Right atrium auricular region (tissue), 2 donors: Measurements from ENCODE around the gene CLEC3A. TPM values are rescaled to one million over a fixed set of nuclear protein-coding genes. Genes with fewer than 3 reads are reported as not detected.
"Not testable (repeated sequence)": the region's sequence is repeated elsewhere in the genome, so short reads cannot be mapped to it uniquely, and the experiment has no call there.

Experiments used
- DNase-seq: peaks from one replicate; pipeline ENCODE4 v3.0.0-alpha.2; 2019; ENCODE audit warnings: low spot score
- H3K27ac ChIP-seq, 2 donors: fragments of 200-600 bp; sonication (generic); 1 replicate in 1 of 2; 2 replicates in 1 of 2; pipeline ENCODE4 v1.5.1; 2016 to 2019
- H3K27me3 ChIP-seq, 2 donors: fragments of 200-600 bp; sonication (generic); one replicate each; pipeline versions ENCODE4 v1.5.1 to v1.6.0; 2017 to 2019
- H3K36me3 ChIP-seq: fragments of 200-600 bp; sonication (generic); one replicate; pipeline ENCODE4 v1.5.1; 2016
- H3K4me1 ChIP-seq, 2 donors: fragments of 200-600 bp; sonication (generic); one replicate each; pipeline versions ENCODE4 v1.5.1 to v1.6.0; 2017 to 2019
- H3K4me3 ChIP-seq, 2 donors: fragments of 200-600 bp; sonication (generic); 1 replicate in 1 of 2; 2 replicates in 1 of 2; pipeline ENCODE4 v1.5.1; 2017 to 2019; ENCODE audit warnings: mild to moderate bottlenecking in 1 of 2, moderate library complexity in 1 of 2
- H3K9me3 ChIP-seq, 2 donors: fragments of 200-600 bp; sonication (generic); one replicate each; pipeline ENCODE4 v1.5.1; 2019
- total RNA-seq, 2 donors: library from RNA; depleted of rRNA; stranded (reverse); fragments of >200 nt; gene quantifications; one replicate each; pipeline ENCODE4 v1.1.0, GENCODE V29; 2016
- TF ChIP-seq, protein P1 (sequence below), 2 donors: fragments of 200-600 bp; sonication (generic); IDR thresholded peaks; one replicate each; pipeline ENCODE4 v1.5.1; 2019; ENCODE audit warnings: antibody characterized with exemption in 2 of 2

Gene CLEC3A
- total RNA-seq, 2 donors from 2014 or later, result not detected

DNA sequence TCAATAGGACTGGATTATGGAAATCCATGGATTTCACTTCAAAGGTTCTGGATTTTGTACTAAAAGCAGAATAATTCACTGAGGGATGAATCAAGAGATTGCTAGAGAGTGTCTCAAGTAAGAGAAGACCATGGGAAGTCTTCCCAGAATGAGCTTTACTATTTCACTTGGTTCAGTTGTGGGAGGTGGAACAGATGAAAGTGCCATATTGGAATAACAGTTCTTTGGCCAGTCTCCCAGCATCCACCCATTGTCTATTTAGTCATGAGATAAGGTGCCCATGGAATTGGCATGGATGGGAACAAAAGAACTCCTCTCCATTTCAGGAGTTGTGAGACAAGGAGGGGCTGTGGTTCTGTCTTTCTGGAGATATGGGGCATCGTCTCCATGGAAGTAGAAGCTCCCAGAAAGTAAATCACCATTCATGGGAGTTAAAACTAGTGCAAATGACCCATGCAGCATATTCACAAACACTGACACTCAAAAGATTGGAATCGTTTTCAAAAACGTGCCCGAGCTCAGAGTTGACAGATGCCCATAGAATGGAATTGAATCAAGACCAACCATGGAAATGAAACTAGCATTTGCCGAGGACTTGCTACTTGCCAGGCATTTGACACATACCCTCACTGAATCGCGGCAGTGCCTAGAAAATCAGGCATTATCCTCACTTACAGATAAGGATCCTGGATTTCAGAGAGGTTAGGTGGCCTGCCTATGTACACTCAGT, 36.2 kb upstream of the CLEC3A start:
- no peak for DNase-seq
- TF ChIP-seq, protein P1, sequence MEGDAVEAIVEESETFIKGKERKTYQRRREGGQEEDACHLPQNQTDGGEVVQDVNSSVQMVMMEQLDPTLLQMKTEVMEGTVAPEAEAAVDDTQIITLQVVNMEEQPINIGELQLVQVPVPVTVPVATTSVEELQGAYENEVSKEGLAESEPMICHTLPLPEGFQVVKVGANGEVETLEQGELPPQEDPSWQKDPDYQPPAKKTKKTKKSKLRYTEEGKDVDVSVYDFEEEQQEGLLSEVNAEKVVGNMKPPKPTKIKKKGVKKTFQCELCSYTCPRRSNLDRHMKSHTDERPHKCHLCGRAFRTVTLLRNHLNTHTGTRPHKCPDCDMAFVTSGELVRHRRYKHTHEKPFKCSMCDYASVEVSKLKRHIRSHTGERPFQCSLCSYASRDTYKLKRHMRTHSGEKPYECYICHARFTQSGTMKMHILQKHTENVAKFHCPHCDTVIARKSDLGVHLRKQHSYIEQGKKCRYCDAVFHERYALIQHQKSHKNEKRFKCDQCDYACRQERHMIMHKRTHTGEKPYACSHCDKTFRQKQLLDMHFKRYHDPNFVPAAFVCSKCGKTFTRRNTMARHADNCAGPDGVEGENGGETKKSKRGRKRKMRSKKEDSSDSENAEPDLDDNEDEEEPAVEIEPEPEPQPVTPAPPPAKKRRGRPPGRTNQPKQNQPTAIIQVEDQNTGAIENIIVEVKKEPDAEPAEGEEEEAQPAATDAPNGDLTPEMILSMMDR (IDR thresholded peaks at IDR 0.05), result no peak
- Histone ChIP-seq H3K36me3 (no peaks in the 10 kb centered on the region), H3K27me3 (no peaks in the 10 kb centered on the region), H3K9me3 (no peaks in the 10 kb centered on the region), H3K4me3 (no peak overlapping the region), H3K4me1 (no peaks in the 10 kb centered on the region), H3K27ac (no peak overlapping the region)

DNA sequence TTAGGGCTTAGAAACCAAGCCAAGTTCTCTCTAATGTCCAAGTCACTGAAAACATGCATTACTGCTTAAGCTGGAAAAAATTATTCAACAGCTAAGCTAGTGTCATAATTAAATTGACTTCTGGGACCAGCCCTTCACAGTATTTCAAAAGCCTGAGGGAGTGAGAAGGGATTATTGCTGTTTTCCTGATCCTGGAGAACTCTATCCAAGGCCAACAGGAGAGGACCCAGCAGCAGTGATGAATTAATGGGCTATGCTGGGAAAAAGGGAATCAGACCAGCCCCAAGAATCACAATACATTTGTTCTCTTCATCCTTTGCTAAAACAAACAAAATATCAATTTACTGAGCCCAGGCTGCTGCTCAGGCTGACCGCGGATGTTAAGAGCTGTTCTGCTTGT, 34.5 kb upstream of the CLEC3A start:
- H3K36me3 ChIP-seq, result no peaks in the 10 kb centered on the region
- H3K9me3 ChIP-seq, result no peaks in the 10 kb centered on the region
- H3K4me1 ChIP-seq, result no peaks in the 10 kb centered on the region
- TF ChIP-seq, protein P1 (IDR thresholded peaks at IDR 0.05), result no peak
- no peaks in the 10 kb centered on the region for H3K27me3 ChIP-seq
- H3K27ac ChIP-seq, result peak overlapping the region in 1 of 2 donors; percentile 8
- no peak overlapping the region for H3K4me3 ChIP-seq
- DNase-seq, result no peak

DNA sequence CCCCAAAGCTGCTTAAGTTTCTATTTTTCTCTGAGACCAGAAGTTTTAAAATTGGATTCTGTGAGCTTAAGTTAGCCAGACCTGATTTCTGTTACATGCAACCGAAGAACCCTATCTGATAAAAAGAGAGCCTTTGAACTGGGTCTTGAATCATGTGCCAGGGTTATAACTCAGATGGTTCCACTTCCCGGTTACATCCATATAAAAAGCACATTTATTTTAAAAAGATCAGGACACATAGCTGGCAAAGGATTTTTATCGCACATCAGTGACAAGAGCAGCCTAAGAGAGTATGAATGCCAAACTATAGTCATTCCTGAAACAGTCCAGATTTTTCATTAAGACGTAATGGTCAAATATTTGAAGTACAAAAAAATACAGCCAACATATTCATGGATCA, 32.5 kb upstream of the CLEC3A start:
- DNase-seq, result no peak
- Histone ChIP-seq H3K4me1 (peaks cover 0 to 7% of the 10 kb centered on the region in 2 donors), H3K9me3 (no peaks in the 10 kb centered on the region), H3K27ac (no peak overlapping the region), H3K36me3 (no peaks in the 10 kb centered on the region), H3K4me3 (no peak overlapping the region), H3K27me3 (no peaks in the 10 kb centered on the region)
- TF ChIP-seq, protein P1 (IDR thresholded peaks at IDR 0.05), result no peak

DNA sequence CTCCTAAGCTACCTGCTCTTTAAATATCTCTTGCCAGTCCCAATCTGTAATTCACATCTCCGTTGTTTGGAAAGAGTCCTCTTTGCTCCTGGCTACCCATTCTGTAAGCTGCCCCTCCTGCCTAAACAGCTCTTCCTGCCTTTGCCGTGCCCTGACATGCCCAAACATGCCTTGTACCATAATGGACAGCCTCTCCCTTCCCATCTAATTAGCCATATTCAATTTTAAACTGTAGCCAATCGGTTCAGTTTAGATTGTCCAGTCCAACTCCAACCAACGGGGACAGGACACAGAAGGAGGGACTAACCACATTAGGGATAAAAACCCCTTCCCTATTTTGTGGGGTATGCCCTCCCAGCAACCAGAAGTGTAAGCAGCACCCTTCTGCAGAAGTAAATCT, 30.6 kb upstream of the CLEC3A start:
- H3K4me3 ChIP-seq, result no peak overlapping the region
- H3K27me3 ChIP-seq, result no peaks in the 10 kb centered on the region
- no peak overlapping the region for H3K27ac ChIP-seq
- TF ChIP-seq, protein P1 (IDR thresholded peaks at IDR 0.05), result no peak
- no peak for DNase-seq
- peaks cover 0 to 11% of the 10 kb centered on the region in 2 donors for H3K9me3 ChIP-seq
- no peaks in the 10 kb centered on the region for H3K36me3 ChIP-seq
- H3K4me1 ChIP-seq, result peaks cover 0 to 7% of the 10 kb centered on the region in 2 donors

DNA sequence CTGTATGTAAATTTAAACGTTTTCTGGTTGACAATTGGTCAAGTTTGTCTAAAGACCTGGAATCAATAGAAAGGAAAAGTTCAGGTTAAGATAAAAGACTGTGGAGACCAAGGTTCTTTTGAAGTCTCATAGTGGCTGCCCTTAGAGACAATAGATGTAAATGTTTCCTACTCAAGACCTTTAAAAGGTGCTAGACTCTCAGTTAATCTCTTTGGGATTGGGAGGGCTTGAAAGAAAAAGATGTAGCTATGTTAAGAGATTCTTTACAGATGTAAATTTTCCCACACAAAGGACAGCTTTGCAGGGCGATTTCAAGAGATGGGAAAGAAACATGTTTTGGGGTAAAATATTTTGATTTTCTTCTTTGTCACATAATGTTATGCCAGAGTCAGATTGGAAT, 30.0 kb upstream of the CLEC3A start:
- H3K27ac ChIP-seq, DNase-seq, H3K27me3 ChIP-seq, H3K36me3 ChIP-seq, H3K4me3 ChIP-seq, H3K4me1 ChIP-seq: not testable (repeated sequence)
- H3K9me3 ChIP-seq, result peaks cover 0 to 15% of the 10 kb centered on the region in 2 donors

DNA sequence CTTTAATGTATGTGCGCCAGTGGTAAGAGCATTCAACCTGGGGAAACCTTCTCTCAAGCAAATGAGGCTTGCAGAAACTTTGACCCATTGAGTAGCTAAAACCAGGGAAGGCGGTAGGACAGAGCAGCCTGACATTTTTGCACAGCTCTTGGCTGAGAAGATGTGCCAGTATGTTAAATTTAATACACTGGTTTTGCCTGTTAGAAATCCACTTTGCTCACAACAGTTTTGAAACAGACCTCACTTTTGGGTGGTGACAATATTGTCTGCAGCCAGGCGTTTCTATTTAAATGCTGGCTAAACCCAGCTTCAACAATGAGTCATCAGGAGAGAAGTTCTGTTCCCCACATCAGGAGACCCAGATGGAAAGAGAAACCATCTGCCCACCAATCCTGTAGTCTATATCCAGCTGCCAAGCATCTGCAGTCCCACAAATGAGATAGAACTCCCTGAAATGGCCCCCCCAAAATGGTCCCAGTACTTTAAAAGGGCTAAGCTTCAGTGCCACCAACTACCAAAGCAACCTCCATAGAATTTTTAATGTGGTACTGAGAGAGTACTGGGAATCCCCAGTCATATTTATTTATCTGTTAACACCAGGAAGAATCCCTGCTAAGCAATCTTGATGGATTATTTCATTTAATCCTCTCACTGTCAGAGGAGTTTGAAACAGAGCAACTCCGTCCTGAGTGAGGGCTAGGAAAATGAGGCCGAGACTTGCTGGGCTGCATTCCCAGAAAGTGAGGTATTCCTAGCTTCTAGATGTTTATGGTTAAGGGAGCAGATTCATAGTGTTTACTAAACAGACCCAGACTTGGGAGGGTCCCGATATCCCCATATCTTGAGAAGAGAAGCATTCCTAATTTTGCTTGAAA, 29.0 kb upstream of the CLEC3A start:
- no peak for DNase-seq
- Histone ChIP-seq H3K27ac (peak overlapping the region; percentile 35 to 64), H3K9me3 (peaks cover 0 to 15% of the 10 kb centered on the region in 2 donors), H3K4me3 (no peak overlapping the region), H3K27me3 (no peaks in the 10 kb centered on the region), H3K4me1 (peaks cover 0 to 7% of the 10 kb centered on the region in 2 donors), H3K36me3 (no peaks in the 10 kb centered on the region)
- TF ChIP-seq, protein P1 (IDR thresholded peaks at IDR 0.05), result no peak
